Fibroblast of lung (primary cell): ENCODE measurements around the gene FAM110A. TPM values are rescaled to one million over a fixed set of nuclear protein-coding genes. Genes with fewer than 3 reads are reported as not detected.
"Not testable (repeated sequence)": the region's sequence is repeated elsewhere in the genome, so short reads cannot be mapped to it uniquely, and the experiment has no call there.

Experiments used
- DNase-seq, 2 donors: peaks; one replicate each; pipeline versions ENCODE4 v3.0.0 to v3.0.0-alpha.2; 2010; ENCODE audit warnings: low read depth in 2 of 2
- H2AFZ ChIP-seq: 2 replicates; pipeline ENCODE4 v1.5.1; 2012; ENCODE audit warnings: low read length, control low read depth, inconsistent platforms
- H3K27ac ChIP-seq: 2 replicates; pipeline ENCODE4 v1.5.1; 2011; ENCODE audit warnings: low read length, control low read depth; ENCODE audit not compliant: insufficient read depth
- H3K27me3 ChIP-seq: 2 replicates; pipeline ENCODE4 v1.5.1; 2011; ENCODE audit warnings: mild to moderate bottlenecking, low read length; ENCODE audit not compliant: control insufficient read depth, insufficient read depth
- H3K36me3 ChIP-seq: 2 replicates; pipeline ENCODE4 v1.5.1; 2011; ENCODE audit warnings: low read length; ENCODE audit not compliant: control insufficient read depth, insufficient read depth
- H3K4me1 ChIP-seq: 2 replicates; pipeline ENCODE4 v1.5.1; 2011; ENCODE audit warnings: low read length; ENCODE audit not compliant: control insufficient read depth, insufficient read depth; ENCODE audit errors: extremely low read depth
- H3K4me2 ChIP-seq: 2 replicates; pipeline ENCODE4 v1.5.1; 2011; ENCODE audit warnings: low read length, control low read depth; ENCODE audit not compliant: insufficient read depth; ENCODE audit errors: extremely low read depth
- H3K4me3 ChIP-seq, 4 experiments: fragments of 200-600 bp in 1 of 4; sonication (generic) in 1 of 4; replicated peaks in 1 of 4; 2 replicates each; pipeline ENCODE4 v1.5.1; 2011 to 2016; ENCODE audit warnings: low read length in 4 of 4, low read depth in 3 of 4, mild to moderate bottlenecking in 3 of 4, control low read depth in 2 of 4, inconsistent platforms in 1 of 4, mixed read lengths in 1 of 4; ENCODE audit not compliant: insufficient read depth in 1 of 4; ENCODE audit errors: control extremely low read depth in 1 of 4
- H3K79me2 ChIP-seq: 2 replicates; pipeline ENCODE4 v1.5.1; 2012; ENCODE audit warnings: mild to moderate bottlenecking, low read length, inconsistent platforms; ENCODE audit not compliant: control insufficient read depth, insufficient read depth
- H3K9ac ChIP-seq: 2 replicates; pipeline ENCODE4 v1.5.1; 2011; ENCODE audit warnings: mild to moderate bottlenecking, low read length, control low read depth; ENCODE audit not compliant: insufficient read depth
- H3K9me3 ChIP-seq: 2 replicates; pipeline ENCODE4 v1.5.1; 2012; ENCODE audit warnings: low read depth, low read length; ENCODE audit not compliant: control insufficient read depth, insufficient read depth
- H4K20me1 ChIP-seq: 2 replicates; pipeline ENCODE4 v1.5.1; 2011; ENCODE audit warnings: low read length; ENCODE audit not compliant: control insufficient read depth, insufficient read depth; ENCODE audit errors: extremely low read depth
- CTCF ChIP-seq, 2 donors: IDR thresholded peaks in 1 of 2; conservative IDR thresholded peaks in 1 of 2; 1 replicate in 1 of 2; 2 replicates in 1 of 2; pipeline ENCODE4 v1.5.1; 2011 to 2012; ENCODE audit warnings: low read length in 2 of 2, control low read depth in 1 of 2, inconsistent platforms in 1 of 2, low read depth in 1 of 2, mild to moderate bottlenecking in 1 of 2
- EZH2 ChIP-seq: IDR thresholded peaks from 2 replicates; pipeline ENCODE4 v1.5.1; 2012; ENCODE audit warnings: low read length, control low read depth, mild to moderate bottlenecking; ENCODE audit errors: missing control alignments
- polyA plus RNA-seq, 2 donors: library from polyadenylated mRNA; depleted of rRNA in 1 of 2; stranded (reverse) in 1 of 2; unstranded in 1 of 2; fragments of >200 nt; gene quantifications; 2 replicates each; pipeline ENCODE4 v1.2.1, GENCODE V29; 2011 to 2012; ENCODE audit warnings: missing spikeins in 1 of 2
- total RNA-seq: library from RNA; depleted of rRNA; stranded (reverse); fragments of >200 nt; gene quantifications from 2 replicates; pipeline ENCODE4 v1.2.1, GENCODE V29; 2014

FAM110A gene
- total and polyA plus RNA-seq, 2 donors (not counting 1 experiment from before 2014, with no cell fraction given): 1.5 to 1.8 TPM

GRCh38 chr20:801678-802077, 31.8 kb upstream of the FAM110A start:
- no peak for DNase-seq
- Histone ChIP-seq H3K9me3 (no peaks in the 10 kb centered on the region), H3K79me2 (no peaks in the 10 kb centered on the region), H3K36me3 (no peaks in the 10 kb centered on the region), H3K4me2 (no peak overlapping the region), H3K4me3 (no peak overlapping the region), H3K9ac (no peak overlapping the region), H2AFZ (no peak overlapping the region), H3K27me3 (no peaks in the 10 kb centered on the region), H3K4me1 (no peaks in the 10 kb centered on the region), H4K20me1 (no peaks in the 10 kb centered on the region), H3K27ac (no peak overlapping the region)
- no peak for TF ChIP-seq CTCF (conservative IDR thresholded peaks at IDR 0.05 in 1 of 2, IDR thresholded peaks at IDR 0.05 in 1 of 2; ENCODE audit: low read depth in 1 of 2, low read length in 2 of 2)
- TF ChIP-seq EZH2: no peak

DNA sequence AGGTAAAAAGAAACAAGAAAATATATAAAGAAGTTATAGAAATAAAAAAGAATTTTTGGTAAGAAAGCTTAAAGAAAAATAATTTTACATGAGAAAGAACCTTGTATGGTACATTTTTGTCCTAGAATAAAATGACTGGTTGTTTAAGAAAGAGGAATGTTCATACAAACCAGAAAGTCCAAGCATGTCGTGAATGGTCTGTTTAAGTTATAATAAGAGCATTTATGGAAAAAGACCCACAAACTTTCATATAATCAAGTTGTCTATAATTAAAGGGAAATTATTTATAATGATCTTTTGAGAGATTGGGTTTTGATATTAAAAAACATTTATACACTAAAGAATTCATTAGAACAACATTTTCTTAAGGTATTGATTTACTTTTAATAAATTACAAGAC, 27.8 kb upstream of the FAM110A start:
- TF ChIP-seq EZH2 (no peak), CTCF (conservative IDR thresholded peaks at IDR 0.05 in 1 of 2, IDR thresholded peaks at IDR 0.05 in 1 of 2; ENCODE audit: low read depth in 1 of 2, low read length in 2 of 2) (no peak)
- peak; percentile 8 to 31 for DNase-seq
- Histone ChIP-seq H2AFZ (no peak overlapping the region), H3K9ac (no peak overlapping the region), H3K27me3 (no peaks in the 10 kb centered on the region), H3K79me2 (no peaks in the 10 kb centered on the region), H3K4me3 (no peak overlapping the region), H4K20me1 (no peaks in the 10 kb centered on the region), H3K4me1 (no peaks in the 10 kb centered on the region), H3K4me2 (no peak overlapping the region), H3K36me3 (no peaks in the 10 kb centered on the region), H3K27ac (no peak overlapping the region), H3K9me3 (no peaks in the 10 kb centered on the region)

DNA sequence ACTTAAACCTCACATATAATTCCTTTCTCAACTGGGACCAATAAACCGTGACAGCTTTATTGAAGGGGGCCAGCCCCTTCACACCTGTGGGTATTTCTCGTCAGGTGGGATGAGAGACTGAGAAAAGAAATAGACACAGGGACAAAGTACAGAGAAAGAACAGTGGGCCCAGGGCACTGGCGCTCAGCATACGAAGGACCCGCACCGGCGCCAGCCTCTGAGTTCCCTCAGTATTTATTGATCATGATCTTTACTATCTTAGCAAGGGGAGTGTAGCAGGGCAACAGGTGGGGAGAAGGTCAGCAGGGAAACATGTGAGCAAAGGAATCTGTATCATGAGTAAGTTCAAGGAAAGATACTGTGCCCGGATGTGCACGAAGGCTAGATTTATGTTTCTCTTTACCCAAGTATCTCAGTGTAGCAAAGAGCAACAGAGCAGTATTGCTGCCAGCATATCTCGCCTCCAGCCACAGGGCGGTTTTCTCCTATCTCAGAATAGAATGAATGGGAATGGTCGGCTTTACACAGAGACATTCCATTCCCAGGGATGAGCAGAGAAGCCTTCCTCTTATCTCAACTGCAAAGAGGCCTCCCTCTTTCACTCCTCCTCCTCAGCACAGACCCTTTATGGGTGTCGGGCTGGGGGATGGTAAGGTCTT, 21.6 kb upstream of the FAM110A start:
- not testable (repeated sequence) for DNase-seq, H2AFZ ChIP-seq, H3K27me3 ChIP-seq, H4K20me1 ChIP-seq, H3K79me2 ChIP-seq, H3K9me3 ChIP-seq, H3K4me1 ChIP-seq, H3K36me3 ChIP-seq, H3K27ac ChIP-seq, H3K4me3 ChIP-seq, H3K9ac ChIP-seq, H3K4me2 ChIP-seq

GRCh38 chr20:812435-812814, 21.1 kb upstream of the FAM110A start:
- H3K36me3 ChIP-seq, H3K4me1 ChIP-seq, H3K27ac ChIP-seq, H3K9ac ChIP-seq, H3K4me2 ChIP-seq, H4K20me1 ChIP-seq, H2AFZ ChIP-seq, DNase-seq, H3K27me3 ChIP-seq, H3K9me3 ChIP-seq, H3K4me3 ChIP-seq, H3K79me2 ChIP-seq: not testable (repeated sequence)
